ENCODE measurements around the gene NR1H2. TPM values are rescaled to one million over a fixed set of nuclear protein-coding genes. Genes with fewer than 3 reads are reported as not detected.

The NR1H2 gene
- total RNA-seq, 1 donor from 2014 or later: 44.2 TPM

DNA sequence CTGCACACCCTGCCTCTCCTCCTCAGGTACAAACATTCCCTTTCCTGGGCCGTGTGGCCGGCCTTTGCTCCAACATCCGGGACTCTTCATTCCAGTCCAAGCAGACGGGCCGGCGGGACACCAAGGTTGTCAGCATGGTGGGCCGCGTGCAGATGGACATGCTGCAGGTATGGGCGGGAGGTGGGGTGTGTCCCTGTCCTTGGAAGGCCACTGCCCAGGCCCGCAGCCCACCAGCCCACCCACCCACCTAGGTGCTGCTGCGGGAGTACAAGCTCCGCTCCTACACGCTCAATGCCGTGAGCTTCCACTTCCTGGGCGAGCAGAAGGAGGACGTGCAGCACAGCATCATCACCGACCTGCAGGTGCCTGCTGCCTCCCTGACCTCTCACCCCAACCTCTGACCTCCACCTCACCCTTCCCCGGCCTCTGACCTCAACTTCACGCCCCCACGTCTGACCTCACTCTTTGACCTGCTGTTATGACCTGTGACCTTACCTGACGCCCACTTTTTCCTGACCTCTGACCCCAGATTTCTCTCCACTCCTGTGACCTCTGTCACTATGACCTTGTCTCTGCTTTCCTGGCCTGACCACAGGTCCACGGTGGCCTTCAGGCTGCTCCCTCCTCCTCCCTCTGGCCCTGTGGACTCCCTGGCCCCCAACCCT, 30.0 kb downstream of the NR1H2 start:
- FAIRE-seq (no peak), DNase-seq (ENCODE audit: low read depth) (no peak)
- Histone ChIP-seq H3K4me3 (ENCODE audit: low read depth, low read length) (no peak overlapping the region), H3K27me3 (ENCODE audit: control insufficient read depth, insufficient read depth, low read length) (no peaks in the 10 kb centered on the region), H3K36me3 (ENCODE audit: control insufficient read depth, insufficient read depth, low read length) (peaks cover 5% of the 10 kb centered on the region)
- TF ChIP-seq, protein P1, sequence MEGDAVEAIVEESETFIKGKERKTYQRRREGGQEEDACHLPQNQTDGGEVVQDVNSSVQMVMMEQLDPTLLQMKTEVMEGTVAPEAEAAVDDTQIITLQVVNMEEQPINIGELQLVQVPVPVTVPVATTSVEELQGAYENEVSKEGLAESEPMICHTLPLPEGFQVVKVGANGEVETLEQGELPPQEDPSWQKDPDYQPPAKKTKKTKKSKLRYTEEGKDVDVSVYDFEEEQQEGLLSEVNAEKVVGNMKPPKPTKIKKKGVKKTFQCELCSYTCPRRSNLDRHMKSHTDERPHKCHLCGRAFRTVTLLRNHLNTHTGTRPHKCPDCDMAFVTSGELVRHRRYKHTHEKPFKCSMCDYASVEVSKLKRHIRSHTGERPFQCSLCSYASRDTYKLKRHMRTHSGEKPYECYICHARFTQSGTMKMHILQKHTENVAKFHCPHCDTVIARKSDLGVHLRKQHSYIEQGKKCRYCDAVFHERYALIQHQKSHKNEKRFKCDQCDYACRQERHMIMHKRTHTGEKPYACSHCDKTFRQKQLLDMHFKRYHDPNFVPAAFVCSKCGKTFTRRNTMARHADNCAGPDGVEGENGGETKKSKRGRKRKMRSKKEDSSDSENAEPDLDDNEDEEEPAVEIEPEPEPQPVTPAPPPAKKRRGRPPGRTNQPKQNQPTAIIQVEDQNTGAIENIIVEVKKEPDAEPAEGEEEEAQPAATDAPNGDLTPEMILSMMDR (IDR thresholded peaks at IDR 0.05; ENCODE audit: insufficient read depth, low read length, severe bottlenecking): no peak

DNA sequence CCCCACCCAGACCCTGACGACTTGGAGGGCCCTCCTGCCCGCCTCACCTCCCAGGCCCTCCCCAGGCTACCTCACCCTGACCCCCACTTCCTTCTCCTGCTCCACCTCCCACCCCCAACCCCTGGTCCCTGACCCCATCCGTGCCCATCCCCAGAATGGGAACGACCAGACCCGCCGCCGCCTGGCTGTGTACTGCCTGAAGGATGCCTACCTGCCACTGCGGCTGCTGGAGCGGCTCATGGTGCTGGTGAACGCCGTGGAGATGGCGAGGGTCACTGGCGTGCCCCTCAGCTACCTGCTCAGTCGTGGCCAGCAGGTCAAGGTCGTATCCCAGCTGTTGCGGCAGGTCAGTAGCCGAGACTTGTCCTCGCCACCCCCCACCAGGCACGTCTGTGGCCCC, 30.6 kb downstream of the NR1H2 start:
- H3K27me3 ChIP-seq (ENCODE audit: control insufficient read depth, insufficient read depth, low read length): no peaks in the 10 kb centered on the region
- FAIRE-seq (no peak), DNase-seq (ENCODE audit: low read depth) (no peak)
- H3K36me3 ChIP-seq (ENCODE audit: control insufficient read depth, insufficient read depth, low read length): peaks cover 3% of the 10 kb centered on the region
- TF ChIP-seq, protein P1 (IDR thresholded peaks at IDR 0.05; ENCODE audit: insufficient read depth, low read length, severe bottlenecking): no peak
- H3K4me3 ChIP-seq (ENCODE audit: low read depth, low read length): no peak overlapping the region

DNA sequence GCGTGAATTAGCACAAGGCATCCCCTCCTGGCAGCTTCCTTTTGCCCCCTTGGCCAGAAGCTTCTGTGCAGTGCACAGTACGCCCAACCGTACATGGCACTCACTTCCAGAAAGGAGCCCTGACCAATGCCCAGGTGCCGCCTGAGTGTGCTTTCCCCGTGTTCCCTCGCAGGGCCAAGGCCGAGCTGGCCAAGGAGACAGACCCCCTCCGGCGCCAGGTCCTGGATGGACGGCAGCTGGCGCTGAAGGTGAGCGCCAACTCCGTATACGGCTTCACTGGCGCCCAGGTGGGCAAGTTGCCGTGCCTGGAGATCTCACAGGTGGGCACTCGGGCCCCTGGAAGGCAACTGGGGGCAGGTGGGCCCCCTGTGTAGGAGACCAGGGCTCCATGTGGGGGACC, 33.1 kb downstream of the NR1H2 start:
- peaks cover 3% of the 10 kb centered on the region for H3K36me3 ChIP-seq (ENCODE audit: control insufficient read depth, insufficient read depth, low read length)

DNA sequence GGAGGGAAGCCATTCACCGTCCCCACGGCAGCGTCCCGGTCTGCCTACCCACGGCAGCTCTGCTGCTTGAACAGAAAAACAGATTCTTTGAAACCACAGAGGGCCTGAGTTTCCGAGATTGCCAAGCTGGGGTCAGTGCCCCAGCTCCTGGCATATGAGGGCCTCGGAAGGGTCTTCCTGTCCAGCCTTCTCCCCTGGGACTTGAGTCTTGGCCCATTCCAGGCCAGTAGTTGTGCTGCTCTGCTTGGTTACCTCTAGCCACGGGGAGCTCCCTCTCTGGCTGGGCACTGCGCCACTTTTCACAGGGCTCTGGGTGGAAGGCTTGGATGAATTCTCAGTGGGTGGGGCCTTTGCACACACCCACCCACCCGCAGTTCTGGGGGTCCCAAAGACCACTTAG, 33.9 kb downstream of the NR1H2 start:
- H3K4me3 ChIP-seq (ENCODE audit: low read depth, low read length): no peak overlapping the region
- H3K36me3 ChIP-seq (ENCODE audit: control insufficient read depth, insufficient read depth, low read length): peaks cover 3% of the 10 kb centered on the region
- TF ChIP-seq, protein P1 (IDR thresholded peaks at IDR 0.05; ENCODE audit: insufficient read depth, low read length, severe bottlenecking): no peak
- H3K27me3 ChIP-seq (ENCODE audit: control insufficient read depth, insufficient read depth, low read length): no peaks in the 10 kb centered on the region
- FAIRE-seq (no peak), DNase-seq (ENCODE audit: low read depth) (no peak)

More for the DNA sequence above, 33.1 kb downstream of the NR1H2 start:
- Histone ChIP-seq H3K4me3 (ENCODE audit: low read depth, low read length) (no peak overlapping the region), H3K27me3 (ENCODE audit: control insufficient read depth, insufficient read depth, low read length) (no peaks in the 10 kb centered on the region)
- FAIRE-seq: no peak
- no peak for DNase-seq (ENCODE audit: low read depth)
- TF ChIP-seq, protein P1 (IDR thresholded peaks at IDR 0.05; ENCODE audit: insufficient read depth, low read length, severe bottlenecking): no peak

DNA sequence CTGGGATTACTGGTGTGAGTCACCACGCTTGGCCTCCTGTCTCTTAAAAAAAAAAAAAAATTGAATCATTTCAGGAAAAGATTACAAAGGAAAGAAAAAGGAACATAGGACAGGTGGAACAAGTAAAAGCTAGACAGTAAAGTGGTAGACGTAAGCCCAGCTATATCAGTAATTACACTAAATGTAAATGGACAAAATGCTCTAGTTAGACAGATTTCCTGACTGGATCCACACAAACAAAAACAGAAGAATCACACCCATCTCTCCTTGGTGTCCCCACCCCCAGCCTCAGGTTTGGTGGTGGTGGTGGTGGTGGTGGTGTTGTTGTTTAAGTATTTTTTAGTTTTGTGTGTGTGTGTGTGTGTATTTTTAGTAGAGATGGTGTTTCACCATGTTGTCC, 36.2 kb downstream of the NR1H2 start:
- no peak for FAIRE-seq
- Histone ChIP-seq H3K36me3 (ENCODE audit: control insufficient read depth, insufficient read depth, low read length) (peaks cover 1% of the 10 kb centered on the region), H3K27me3 (ENCODE audit: control insufficient read depth, insufficient read depth, low read length) (no peaks in the 10 kb centered on the region)

More for the DNA sequence above, 36.2 kb downstream of the NR1H2 start:
- no peak overlapping the region for H3K4me3 ChIP-seq (ENCODE audit: low read depth, low read length)
- TF ChIP-seq, protein P1 (IDR thresholded peaks at IDR 0.05; ENCODE audit: insufficient read depth, low read length, severe bottlenecking): no peak
- DNase-seq (ENCODE audit: low read depth): no peak
